Activated CD4-positive, CD25-positive, alpha-beta regulatory T cell treated with anti-CD3 and anti-CD28 coated beads, Interleukin-2, amount 50 U/mL, for 16 hours (primary cell): ENCODE data around the gene MSLN.

Experiments
- DNase-seq: peaks from one replicate; pipeline ENCODE4 v3.0.0-alpha.2; 2020; ENCODE audit warnings: low read depth, low spot score

The MSLN gene

GRCh38 chr16:791131-791530, 30.6 kb downstream of the MSLN start:
- DNase-seq, result no peak

GRCh38 chr16:792221-792995, 31.9 kb downstream of the MSLN start:
- DNase-seq, result no peak

GRCh38 chr16:793414-793813, 32.9 kb downstream of the MSLN start:
- no peak for DNase-seq

GRCh38 chr16:794091-794822, 33.7 kb downstream of the MSLN start:
- no peak for DNase-seq

- DNase-seq, result no peak
Observed at GRCh38 chr16:794853-795466, 34.4 kb downstream of the MSLN start.

GRCh38 chr16:795580-796229, 35.2 kb downstream of the MSLN start:
- DNase-seq, result no peak

GRCh38 chr16:796296-797119, 36.0 kb downstream of the MSLN start:
- DNase-seq, result no peak

- DNase-seq, result no peak
Observed at GRCh38 chr16:797120-797420, 36.5 kb downstream of the MSLN start.

- no peak for DNase-seq
Observed at GRCh38 chr16:797686-798085, 37.2 kb downstream of the MSLN start.

GRCh38 chr16:798666-799065, 38.1 kb downstream of the MSLN start:
- no peak for DNase-seq

GRCh38 chr16:799111-799947, 38.8 kb downstream of the MSLN start:
- no peak for DNase-seq

- DNase-seq, result no peak
Observed at GRCh38 chr16:799948-800833, 39.7 kb downstream of the MSLN start, which contains the start of gene GNG13. TSS of gene GNG13 (minus strand) at chr16:800734. CDS start at chr16:799077, 1,657 bp downstream.

GRCh38 chr16:800834-801511, 40.4 kb downstream of the MSLN start:
- DNase-seq, result no peak

- no peak for DNase-seq
Observed at GRCh38 chr16:801584-802363, 41.2 kb downstream of the MSLN start.

- DNase-seq, result no peak
Observed at GRCh38 chr16:802461-802860, 41.9 kb downstream of the MSLN start.

- DNase-seq, result no peak
Observed at GRCh38 chr16:802914-803753, 42.6 kb downstream of the MSLN start.

- DNase-seq, result no peak
Observed at GRCh38 chr16:803754-804080, 43.2 kb downstream of the MSLN start.
